ENCODE data around the gene SPR. TPM values are rescaled to one million over a fixed set of nuclear protein-coding genes. Genes with fewer than 3 reads are reported as not detected.
A peak's percentile ranks its signal among the peaks of the same experiment; 100 is the strongest.

SPR gene
- polyA plus RNA-seq (2012; ENCODE audit: insufficient read depth, insufficient read length, low read depth): 4.8 TPM

DNA sequence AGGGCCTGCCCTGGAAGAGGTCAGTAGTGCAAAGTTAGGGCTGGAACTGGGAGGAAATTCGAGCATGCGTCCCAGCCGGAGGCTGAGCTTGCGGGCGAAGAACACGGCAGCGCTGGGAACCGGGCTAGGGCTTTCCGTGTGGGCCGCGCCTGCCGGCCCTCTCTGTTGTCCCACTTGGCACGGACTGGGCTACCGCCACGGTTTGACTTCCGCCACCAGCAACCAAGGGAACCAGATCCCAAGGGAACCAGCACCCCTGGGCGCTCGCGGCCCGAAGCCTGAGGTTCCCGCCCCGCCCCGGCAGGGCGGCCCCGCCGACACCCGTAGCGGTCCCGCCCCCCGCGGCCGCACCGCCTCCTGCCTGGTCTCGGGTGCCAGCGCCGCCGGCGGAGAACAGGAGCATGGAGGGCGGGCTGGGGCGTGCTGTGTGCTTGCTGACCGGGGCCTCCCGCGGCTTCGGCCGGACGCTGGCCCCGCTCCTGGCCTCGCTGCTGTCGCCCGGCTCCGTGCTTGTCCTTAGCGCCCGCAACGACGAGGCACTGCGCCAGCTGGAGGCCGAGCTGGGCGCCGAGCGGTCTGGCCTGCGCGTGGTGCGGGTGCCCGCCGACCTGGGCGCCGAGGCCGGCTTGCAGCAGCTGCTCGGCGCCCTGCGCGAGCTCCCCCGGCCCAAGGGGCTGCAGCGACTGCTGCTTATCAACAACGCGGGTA lies at the start of gene SPR:
SPR (plus strand) TSS at position 377 of the 708 bp plus-strand sequence; CDS start at position 402, 25 bp downstream.
- no peaks in the 10 kb centered on the region for H3K4me1 ChIP-seq
- peak; percentile 65 for DNase-seq
- TF ChIP-seq, protein P1, sequence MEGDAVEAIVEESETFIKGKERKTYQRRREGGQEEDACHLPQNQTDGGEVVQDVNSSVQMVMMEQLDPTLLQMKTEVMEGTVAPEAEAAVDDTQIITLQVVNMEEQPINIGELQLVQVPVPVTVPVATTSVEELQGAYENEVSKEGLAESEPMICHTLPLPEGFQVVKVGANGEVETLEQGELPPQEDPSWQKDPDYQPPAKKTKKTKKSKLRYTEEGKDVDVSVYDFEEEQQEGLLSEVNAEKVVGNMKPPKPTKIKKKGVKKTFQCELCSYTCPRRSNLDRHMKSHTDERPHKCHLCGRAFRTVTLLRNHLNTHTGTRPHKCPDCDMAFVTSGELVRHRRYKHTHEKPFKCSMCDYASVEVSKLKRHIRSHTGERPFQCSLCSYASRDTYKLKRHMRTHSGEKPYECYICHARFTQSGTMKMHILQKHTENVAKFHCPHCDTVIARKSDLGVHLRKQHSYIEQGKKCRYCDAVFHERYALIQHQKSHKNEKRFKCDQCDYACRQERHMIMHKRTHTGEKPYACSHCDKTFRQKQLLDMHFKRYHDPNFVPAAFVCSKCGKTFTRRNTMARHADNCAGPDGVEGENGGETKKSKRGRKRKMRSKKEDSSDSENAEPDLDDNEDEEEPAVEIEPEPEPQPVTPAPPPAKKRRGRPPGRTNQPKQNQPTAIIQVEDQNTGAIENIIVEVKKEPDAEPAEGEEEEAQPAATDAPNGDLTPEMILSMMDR (IDR thresholded peaks at IDR 0.05; ENCODE audit: low read depth, low read length): no peak

DNA sequence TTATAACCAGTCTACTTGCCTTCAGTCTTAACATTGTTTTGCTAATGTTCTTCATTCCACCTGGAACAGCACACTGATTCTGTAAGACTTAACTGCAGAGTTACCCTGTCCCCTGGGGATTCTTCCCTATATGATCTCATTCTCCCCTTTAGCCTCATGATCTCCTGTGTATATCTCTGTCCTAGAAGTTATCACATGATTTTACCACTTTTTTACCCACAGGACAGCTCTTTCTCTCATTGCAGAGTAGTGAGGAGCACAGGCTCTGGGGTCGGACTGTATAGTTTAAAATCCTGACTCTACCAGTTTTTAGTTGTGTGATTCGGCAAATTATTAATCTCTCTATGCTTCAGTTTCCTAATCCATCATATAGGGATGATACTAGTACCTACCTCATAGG lies 47.1 kb upstream of the SPR start:
- H3K36me3 ChIP-seq: no peaks in the 10 kb centered on the region
- no peak for DNase-seq
- no peaks in the 10 kb centered on the region for H3K27me3 ChIP-seq
- TF ChIP-seq, protein P1 (IDR thresholded peaks at IDR 0.05; ENCODE audit: low read depth, low read length): no peak
- H3K4me3 ChIP-seq (ENCODE audit: low read depth, low read length): no peak overlapping the region
- H3K9me3 ChIP-seq: no peaks in the 10 kb centered on the region
- no peaks in the 10 kb centered on the region for H3K4me1 ChIP-seq

More for the DNA sequence above, at the start of gene SPR:
- H3K27me3 ChIP-seq: no peaks in the 10 kb centered on the region
- peak within 1 kb of the TSS; percentile 61 for H3K4me3 ChIP-seq (ENCODE audit: low read depth, low read length)
- H3K36me3 ChIP-seq: no peaks in the 10 kb centered on the region
- no peaks in the 10 kb centered on the region for H3K9me3 ChIP-seq

DNA sequence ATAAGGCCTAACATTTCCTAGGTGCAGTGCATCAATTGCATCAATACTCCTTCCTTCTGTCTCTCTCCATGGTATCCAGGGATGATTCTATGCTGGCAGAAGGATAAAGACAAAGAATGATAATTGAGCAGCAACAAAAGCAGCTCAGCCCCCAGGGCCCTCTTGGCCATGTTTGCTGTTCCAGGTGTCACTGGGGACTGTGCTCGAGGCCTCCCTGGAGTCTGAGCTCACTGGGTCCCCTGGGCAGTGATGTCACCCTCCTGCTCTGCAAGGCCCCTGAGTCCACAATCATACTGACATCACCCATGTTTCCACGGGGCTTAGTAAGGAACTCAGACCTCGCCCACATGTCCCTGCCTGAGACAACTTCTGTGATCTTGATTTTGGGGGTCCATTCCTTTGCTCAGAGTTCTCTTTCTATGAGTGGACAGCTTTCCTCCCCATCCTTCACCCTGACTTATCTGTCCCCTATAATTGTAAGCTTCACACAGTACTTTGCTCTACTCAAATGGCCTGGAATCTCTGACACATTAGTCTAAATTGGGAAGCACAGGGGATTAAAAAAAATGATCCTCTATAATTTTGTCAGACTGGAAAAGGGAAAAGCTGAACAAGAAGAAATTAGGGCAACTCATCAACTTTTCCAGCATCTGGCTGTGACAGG lies 45.6 kb upstream of the SPR start:
- TF ChIP-seq, protein P1 (IDR thresholded peaks at IDR 0.05; ENCODE audit: low read depth, low read length): no peak
- no peak for DNase-seq
- no peak overlapping the region for H3K4me3 ChIP-seq (ENCODE audit: low read depth, low read length)
- no peaks in the 10 kb centered on the region for H3K27me3 ChIP-seq
- H3K4me1 ChIP-seq: no peaks in the 10 kb centered on the region
- H3K36me3 ChIP-seq: no peaks in the 10 kb centered on the region
- no peaks in the 10 kb centered on the region for H3K9me3 ChIP-seq

DNA sequence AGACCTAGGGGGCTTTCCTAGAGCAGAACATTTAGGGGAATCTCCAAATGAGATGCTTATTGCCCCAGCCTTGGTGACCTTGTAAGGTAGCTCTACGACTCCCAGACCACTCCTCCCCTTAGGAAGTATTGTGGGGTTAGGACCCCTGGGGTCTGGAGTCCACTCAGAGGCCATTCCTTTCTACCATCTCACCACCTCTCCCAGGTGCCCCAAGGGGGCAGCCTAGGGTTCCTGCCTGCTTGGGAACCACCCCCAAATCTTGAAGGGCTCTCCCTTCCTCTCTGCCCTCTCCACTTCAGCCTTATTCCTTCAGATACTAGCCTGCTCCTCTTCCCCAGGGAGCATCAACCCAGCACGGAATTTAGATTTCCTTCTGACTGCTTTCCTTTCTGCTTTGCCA lies 43.9 kb upstream of the SPR start:
- TF ChIP-seq, protein P1 (IDR thresholded peaks at IDR 0.05; ENCODE audit: low read depth, low read length): no peak
- no peak for DNase-seq

DNA sequence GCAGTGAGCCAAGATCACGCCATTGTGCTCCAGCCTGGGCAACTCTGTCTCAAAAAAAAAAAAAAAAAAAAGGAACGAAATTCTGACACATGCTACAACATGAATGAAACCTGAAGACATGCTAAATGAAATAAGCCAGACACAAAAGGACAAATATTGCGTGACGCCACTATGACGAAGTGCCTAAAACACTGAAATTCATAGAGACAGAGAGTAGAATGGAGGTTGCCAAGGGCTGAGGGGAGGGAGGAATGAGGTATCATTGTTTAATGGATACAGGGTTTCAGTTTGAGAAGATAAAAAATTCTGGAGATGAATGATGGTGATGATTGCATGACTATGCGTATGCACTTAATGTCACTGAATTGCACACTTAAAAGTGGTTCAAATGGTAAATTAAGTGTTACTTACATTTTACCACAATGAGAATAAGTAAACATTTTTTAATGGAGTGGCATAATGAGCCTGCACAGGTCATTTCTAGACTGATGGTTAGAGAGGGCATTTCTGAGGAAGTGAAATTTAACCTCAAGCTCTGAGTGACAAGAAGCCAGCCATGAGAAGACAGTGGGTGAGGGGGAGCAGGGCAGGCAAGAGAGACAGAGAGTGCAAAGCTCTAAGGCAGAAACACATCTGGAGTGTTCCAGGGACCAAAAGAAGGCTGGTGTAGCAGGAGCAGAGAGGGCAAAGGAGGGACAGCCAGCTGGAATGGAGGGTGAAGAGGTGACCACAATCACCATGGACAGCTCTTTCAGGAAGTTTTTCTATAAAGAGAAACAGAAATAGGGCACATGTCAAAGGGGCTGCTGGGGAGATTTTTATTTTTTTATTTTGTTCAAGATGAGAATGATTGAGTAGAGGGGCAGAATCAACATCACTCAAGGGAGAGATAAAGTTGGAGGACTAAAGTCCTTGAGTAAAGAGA lies 40.8 kb upstream of the SPR start:
- Histone ChIP-seq H3K9me3 (no peaks in the 10 kb centered on the region), H3K27me3 (no peaks in the 10 kb centered on the region), H3K4me1 (no peaks in the 10 kb centered on the region), H3K36me3 (no peaks in the 10 kb centered on the region), H3K4me3 (ENCODE audit: low read depth, low read length) (no peak overlapping the region)
- TF ChIP-seq, protein P1 (IDR thresholded peaks at IDR 0.05; ENCODE audit: low read depth, low read length): no peak
- no peak for DNase-seq

More for the DNA sequence above, 43.9 kb upstream of the SPR start:
- no peaks in the 10 kb centered on the region for H3K36me3 ChIP-seq
- no peak overlapping the region for H3K4me3 ChIP-seq (ENCODE audit: low read depth, low read length)
- H3K27me3 ChIP-seq: no peaks in the 10 kb centered on the region
- H3K4me1 ChIP-seq: no peaks in the 10 kb centered on the region
- H3K9me3 ChIP-seq: no peaks in the 10 kb centered on the region
